HEK293 (cell line): ENCODE measurements around the gene SLC10A1.

Experiments
- CTCF ChIA-PET: fragments of 350-600 bp; formaldehyde crosslinking; extraction: SDS; loops from one replicate; lab custom pipeline; 2021; ENCODE audit warnings: antibody characterized with exemption; lab: Yijun Ruan, JAX
- POLR2A ChIA-PET: fragments of 300-600 bp; formaldehyde crosslinking; extraction: SDS; loops from one replicate; lab custom pipeline; 2020; ENCODE audit warnings: antibody characterized with exemption, inconsistent platforms; lab: Yijun Ruan, JAX
- H3K27ac ChIP-seq: fragments of 200-500 bp; sonication (Bioruptor generic); 2 replicates; pipeline ENCODE4 v1.5.1; 2014; ENCODE audit warnings: low read depth, low read length, control low read depth, inconsistent platforms; ENCODE audit errors: extremely low read depth
- H3K36me3 ChIP-seq, 2 experiments: fragments of 200-500 bp in 1 of 2; sonication (Bioruptor generic) in 1 of 2; 1 replicate in 1 of 2; 2 replicates in 1 of 2; pipeline ENCODE4 v1.5.1; 2014 to 2017; ENCODE audit warnings: inconsistent platforms in 2 of 2, low read length in 2 of 2; ENCODE audit not compliant: control insufficient read depth in 2 of 2, insufficient read depth in 1 of 2
- H3K4me1 ChIP-seq: fragments of 200-500 bp; sonication (Bioruptor generic); 2 replicates; pipeline ENCODE4 v1.5.1; 2014; ENCODE audit warnings: mild to moderate bottlenecking, low read length, inconsistent platforms; ENCODE audit not compliant: control insufficient read depth, insufficient read depth
- H3K4me3 ChIP-seq: 2 replicates; pipeline ENCODE4 v1.5.1; 2011; ENCODE audit warnings: low read depth, mild to moderate bottlenecking, control low read depth, low read length, moderate library complexity
- H3K9me3 ChIP-seq: fragments of 200-500 bp; sonication (Bioruptor generic); 2 replicates; pipeline ENCODE4 v1.5.1; 2014; ENCODE audit warnings: low read depth, low read length, inconsistent platforms; ENCODE audit not compliant: control insufficient read depth, insufficient read depth
- AEBP2 ChIP-seq: fragments of 450-650 bp; formaldehyde crosslinking; IDR thresholded peaks from 2 replicates; pipeline ENCODE4 v1.5.1; 2016; ENCODE audit warnings: missing biosample characterization, missing genetic modification characterization, borderline replicate concordance
- FEZF1 ChIP-seq: fragments of 450-650 bp; formaldehyde crosslinking; IDR thresholded peaks from 2 replicates; pipeline ENCODE4 v1.5.1; 2016; ENCODE audit warnings: missing biosample characterization, missing genetic modification characterization
- GFI1B ChIP-seq: fragments of 450-650 bp; formaldehyde crosslinking; IDR thresholded peaks from 2 replicates; pipeline ENCODE4 v1.5.1; 2016; ENCODE audit warnings: missing biosample characterization, missing genetic modification characterization
- KLF10 ChIP-seq: fragments of 450-650 bp; IDR thresholded peaks from 2 replicates; pipeline ENCODE4 v1.5.1; 2018; ENCODE audit warnings: missing biosample characterization, mild to moderate bottlenecking, missing genetic modification characterization
- MZF1 ChIP-seq: fragments of 450-650 bp; formaldehyde crosslinking; IDR thresholded peaks from 2 replicates; pipeline ENCODE4 v1.5.1; 2017; ENCODE audit warnings: missing biosample characterization, missing genetic modification characterization, borderline replicate concordance
- YY1 ChIP-seq: fragments of 450-650 bp; formaldehyde crosslinking; IDR thresholded peaks from 2 replicates; pipeline ENCODE4 v1.5.1; 2018; ENCODE audit warnings: missing biosample characterization, missing genetic modification characterization
- ZNF146 ChIP-seq: fragments of 450-650 bp; formaldehyde crosslinking; IDR thresholded peaks from 2 replicates; pipeline ENCODE4 v1.5.1; 2016; ENCODE audit warnings: missing biosample characterization, missing genetic modification characterization
- ZNF148 ChIP-seq: fragments of 450-650 bp; formaldehyde crosslinking; IDR thresholded peaks from 2 replicates; pipeline ENCODE4 v1.5.0; 2017; ENCODE audit warnings: missing biosample characterization, missing genetic modification characterization, borderline replicate concordance
- ZNF175 ChIP-seq: fragments of 450-650 bp; formaldehyde crosslinking; IDR thresholded peaks from 2 replicates; pipeline ENCODE4 v1.5.1; 2016; ENCODE audit warnings: missing biosample characterization, missing genetic modification characterization
- ZNF18 ChIP-seq: fragments of 450-650 bp; formaldehyde crosslinking; IDR thresholded peaks from 2 replicates; pipeline ENCODE4 v1.5.1; 2016; ENCODE audit warnings: missing biosample characterization, missing genetic modification characterization
- ZNF548 ChIP-seq: fragments of 450-650 bp; formaldehyde crosslinking; IDR thresholded peaks from 2 replicates; pipeline ENCODE4 v1.5.1; 2016; ENCODE audit warnings: missing biosample characterization, missing genetic modification characterization
- ZNF560 ChIP-seq: fragments of 450-650 bp; formaldehyde crosslinking; IDR thresholded peaks from 2 replicates; pipeline ENCODE4 v1.5.1; 2017; ENCODE audit warnings: missing biosample characterization, missing genetic modification characterization, borderline replicate concordance
- ZNF639 ChIP-seq: fragments of 450-650 bp; formaldehyde crosslinking; IDR thresholded peaks from 2 replicates; pipeline ENCODE4 v1.5.1; 2016; ENCODE audit warnings: missing biosample characterization, missing genetic modification characterization
- ZNF645 ChIP-seq: fragments of 450-650 bp; formaldehyde crosslinking; IDR thresholded peaks from 2 replicates; pipeline ENCODE4; 2016; ENCODE audit warnings: missing biosample characterization, missing genetic modification characterization
- ZNF658 ChIP-seq: fragments of 450-650 bp; formaldehyde crosslinking; IDR thresholded peaks from 2 replicates; pipeline ENCODE4; 2016; ENCODE audit warnings: missing biosample characterization, missing genetic modification characterization
- ZNF677 ChIP-seq: fragments of 450-650 bp; IDR thresholded peaks from 2 replicates; pipeline ENCODE4 v1.5.0; 2018; ENCODE audit warnings: missing biosample characterization, mild to moderate bottlenecking, missing genetic modification characterization, moderate library complexity
- ZNF785 ChIP-seq: fragments of 450-650 bp; formaldehyde crosslinking; IDR thresholded peaks from 2 replicates; pipeline ENCODE4 v1.5.1; 2016; ENCODE audit warnings: missing biosample characterization, missing genetic modification characterization
- ZNF830 ChIP-seq: fragments of 450-650 bp; IDR thresholded peaks from 2 replicates; pipeline ENCODE4 v1.5.0; 2018; ENCODE audit warnings: missing biosample characterization, missing genetic modification characterization, low read depth, mild to moderate bottlenecking, moderate library complexity
- ZNF837 ChIP-seq: fragments of 450-650 bp; formaldehyde crosslinking; IDR thresholded peaks from 2 replicates; pipeline ENCODE4 v1.5.1; 2016; ENCODE audit warnings: missing biosample characterization, missing genetic modification characterization

Gene SLC10A1

GRCh38 chr14:69797573-69798338 is 715 bp upstream of the SLC10A1 start:
- TF ChIP-seq ZNF837 (tag by site-specific recombination) (no peak), MZF1 (no peak), ZNF785 (tag by site-specific recombination) (no peak), ZNF645 (tag by site-specific recombination) (no peak), ZNF146 (tag by site-specific recombination) (no peak), KLF10 (no peak), YY1 (tag by site-specific recombination) (no peak), ZNF560 (tag by site-specific recombination) (no peak), ZNF639 (no peak), ZNF18 (no peak), GFI1B (no peak), ZNF148 (tag by site-specific recombination) (no peak)
- H3K4me3 ChIP-seq: no peak overlapping the region
- no peaks in the 10 kb centered on the region for H3K9me3 ChIP-seq
- POLR2A ChIA-PET: interaction anchor here (0.6 kb wide), 1 partner anchor 31 kb away, joined by 3 read pairs; the partner anchor contains the start of gene SRSF5
- H3K27ac ChIP-seq: no peak overlapping the region
- CTCF ChIA-PET: no interaction called here
- no peaks in the 10 kb centered on the region for H3K36me3 ChIP-seq
- H3K4me1 ChIP-seq: no peaks in the 10 kb centered on the region

- POLR2A ChIA-PET: no interaction called here
- CTCF ChIA-PET: interaction anchor here (0.6 kb wide), 1 partner anchor 249 kb away, joined by 3 read pairs; no protein-coding TSS in a partner anchor
- Histone ChIP-seq H3K9me3 (no peaks in the 10 kb centered on the region), H3K4me1 (no peaks in the 10 kb centered on the region), H3K36me3 (no peaks in the 10 kb centered on the region), H3K4me3 (no peak overlapping the region), H3K27ac (no peak overlapping the region)
- TF ChIP-seq ZNF548 (tag by site-specific recombination) (no peak), AEBP2 (tag by site-specific recombination) (no peak), FEZF1 (tag by site-specific recombination) (no peak), ZNF837 (tag by site-specific recombination) (no peak), ZNF175 (tag by site-specific recombination) (no peak), ZNF677 (no peak), ZNF658 (tag by site-specific recombination) (no peak), ZNF830 (no peak)
Measured at GRCh38 chr14:69795691-69796090, 1.4 kb downstream of the SLC10A1 start.
